DND-41 (cell line): ENCODE results near the gene ZMYM1.
"Not testable (repeated sequence)": the region's sequence is repeated elsewhere in the genome, so short reads cannot be mapped to it uniquely, and the experiment has no call there.

Source experiments
- ATAC-seq: fragments of 200-7000 bp; cut with Tn5 transposase; 3 replicates; pipeline ENCODE4 v1.9.1; 2021; ENCODE audit warnings: low read depth; ENCODE audit not compliant: insufficient read depth
- DNase-seq: peaks from one replicate; pipeline ENCODE4 v3.0.0-alpha.2; 2020
- H2AFZ ChIP-seq: 2 replicates; pipeline ENCODE4 v1.6.0; 2012; ENCODE audit warnings: low read depth, low read length
- H3K27ac ChIP-seq: 2 replicates; pipeline ENCODE4 v1.5.1; 2012; ENCODE audit warnings: low read length, inconsistent platforms
- H3K27me3 ChIP-seq: fragments of 200-600 bp; sonication (generic); 2 replicates; pipeline ENCODE4 v1.6.0; 2012; ENCODE audit warnings: low read length, mild to moderate bottlenecking, inconsistent platforms; ENCODE audit not compliant: insufficient read depth, poor library complexity
- H3K36me3 ChIP-seq: 2 replicates; pipeline ENCODE4 v1.5.1; 2012; ENCODE audit warnings: low read length, inconsistent platforms; ENCODE audit not compliant: insufficient read depth
- H3K4me1 ChIP-seq: 2 replicates; pipeline ENCODE4 v1.5.1; 2012; ENCODE audit warnings: mild to moderate bottlenecking, low read length; ENCODE audit not compliant: insufficient read depth
- H3K4me2 ChIP-seq: 2 replicates; pipeline ENCODE4 v1.6.0; 2012; ENCODE audit warnings: mild to moderate bottlenecking, moderate library complexity, low read length, inconsistent platforms; ENCODE audit not compliant: insufficient read depth
- H3K4me3 ChIP-seq, 2 experiments: fragments of 200-600 bp in 1 of 2; shearing (Covaris generic) in 1 of 2; 2 replicates each; pipeline ENCODE4 v1.5.1; 2012 to 2016; ENCODE audit warnings: inconsistent platforms in 2 of 2, low read length in 2 of 2, mild to moderate bottlenecking in 2 of 2, low read depth in 1 of 2, moderate library complexity in 1 of 2
- H3K79me2 ChIP-seq: 2 replicates; pipeline ENCODE4 v1.6.0; 2012; ENCODE audit warnings: low read length, inconsistent platforms; ENCODE audit not compliant: insufficient read depth
- H3K9ac ChIP-seq: 2 replicates; pipeline ENCODE4 v1.6.0; 2012; ENCODE audit warnings: low read depth, mild to moderate bottlenecking, inconsistent platforms, low read length, moderate library complexity
- H3K9me3 ChIP-seq: 2 replicates; pipeline ENCODE4 v1.5.1; 2012; ENCODE audit warnings: low read length, moderate library complexity, mild to moderate bottlenecking, inconsistent platforms; ENCODE audit not compliant: insufficient read depth, severe bottlenecking
- H4K20me1 ChIP-seq: 2 replicates; pipeline ENCODE4 v1.6.0; 2012; ENCODE audit warnings: low read length; ENCODE audit not compliant: insufficient read depth
- CTCF ChIP-seq: IDR thresholded peaks from 2 replicates; pipeline ENCODE4 v1.5.1; 2012; ENCODE audit warnings: borderline replicate concordance, low read length, moderate library complexity, mild to moderate bottlenecking; ENCODE audit not compliant: poor library complexity, severe bottlenecking; ENCODE audit errors: extremely low read depth
- EZH2 ChIP-seq: IDR thresholded peaks from 3 replicates; pipeline ENCODE4 v1.6.1; 2012; ENCODE audit warnings: borderline replicate concordance, low read depth, mild to moderate bottlenecking, moderate library complexity, low read length, inconsistent platforms; ENCODE audit not compliant: severe bottlenecking

ZMYM1 gene

DNA sequence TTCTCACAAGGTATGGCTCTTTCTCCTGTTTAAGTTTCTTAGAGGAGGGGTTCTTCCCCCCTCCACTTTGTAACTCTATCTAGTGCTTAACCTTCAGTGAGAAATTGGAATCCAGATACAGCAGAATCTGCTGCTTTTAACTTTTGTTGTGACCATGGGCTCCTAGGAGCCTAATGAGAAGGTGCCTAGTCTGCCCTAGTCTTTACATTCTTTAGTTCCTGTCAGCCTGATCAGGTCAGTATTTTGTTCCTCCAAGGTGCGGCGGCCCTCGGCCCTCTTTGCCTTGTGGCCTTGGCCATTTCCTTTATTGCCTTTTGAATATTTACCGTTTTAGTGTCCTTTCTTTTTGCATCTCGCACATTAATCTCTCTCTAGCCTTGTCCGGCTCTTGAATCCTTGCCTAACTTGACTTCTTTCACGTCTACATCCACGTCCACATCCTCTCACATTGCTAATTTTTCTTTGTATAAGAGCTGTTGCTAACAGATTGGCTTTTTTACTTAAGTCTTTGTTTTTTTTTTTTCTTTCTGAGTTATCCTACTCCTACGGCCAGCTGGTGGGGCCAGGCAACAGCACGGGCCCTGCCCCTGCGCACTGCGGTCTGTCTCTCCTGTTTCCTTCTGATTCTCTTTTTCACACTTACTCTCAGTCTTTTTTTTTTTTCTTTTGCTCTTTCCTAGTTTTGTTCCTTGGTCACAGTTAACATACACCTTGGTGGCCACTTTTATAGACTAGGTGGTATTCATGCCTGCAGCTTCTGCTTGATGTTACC lies 64.7 kb downstream of the ZMYM1 start:
- ATAC-seq: no peak
- no peak overlapping the region for H2AFZ ChIP-seq
- no peaks in the 10 kb centered on the region for H3K9me3 ChIP-seq

GRCh38 chr1:35145892-35146549 lies 66.8 kb downstream of the ZMYM1 start:
- not testable (repeated sequence) for H4K20me1 ChIP-seq, H2AFZ ChIP-seq, H3K27ac ChIP-seq, H3K9ac ChIP-seq, H3K4me3 ChIP-seq, ATAC-seq, H3K4me2 ChIP-seq, H3K79me2 ChIP-seq, H3K36me3 ChIP-seq, H3K27me3 ChIP-seq, H3K9me3 ChIP-seq, DNase-seq, H3K4me1 ChIP-seq

More for the DNA sequence above, 64.7 kb downstream of the ZMYM1 start:
- Histone ChIP-seq H3K79me2 (no peaks in the 10 kb centered on the region), H3K4me2 (no peak overlapping the region), H3K27me3 (no peaks in the 10 kb centered on the region), H3K4me1 (no peaks in the 10 kb centered on the region), H3K9ac (no peak overlapping the region), H3K4me3 (no peak overlapping the region), H4K20me1 (no peaks in the 10 kb centered on the region), H3K36me3 (no peaks in the 10 kb centered on the region), H3K27ac (no peak overlapping the region)
- no peak for DNase-seq
- TF ChIP-seq CTCF (no peak), EZH2 (no peak)

DNA sequence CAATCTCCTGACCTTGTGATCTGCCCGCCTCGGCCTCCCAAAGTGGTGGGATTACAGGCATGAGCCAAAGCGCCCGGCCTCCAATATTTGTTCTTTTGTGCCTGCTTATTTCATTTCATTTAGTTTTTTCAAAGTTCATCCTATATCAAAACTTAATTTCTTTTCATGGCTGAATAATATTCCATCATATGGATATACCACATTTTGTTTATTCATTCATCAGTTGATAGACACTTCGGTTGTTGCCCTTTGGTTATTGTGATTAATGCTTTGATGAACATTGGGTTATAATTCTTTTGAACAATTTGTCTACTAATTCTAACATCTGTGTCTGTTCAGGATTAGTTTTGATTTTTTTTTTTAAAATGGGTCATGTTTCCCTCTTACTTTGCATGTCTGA lies 72.0 kb downstream of the ZMYM1 start:
- no peak for DNase-seq
- no peaks in the 10 kb centered on the region for H3K36me3 ChIP-seq
- H3K9ac ChIP-seq: no peak overlapping the region
- TF ChIP-seq CTCF (no peak), EZH2 (no peak)
- no peaks in the 10 kb centered on the region for H3K4me1 ChIP-seq
- H4K20me1 ChIP-seq: no peaks in the 10 kb centered on the region
- no peaks in the 10 kb centered on the region for H3K79me2 ChIP-seq
- no peak for ATAC-seq
- no peaks in the 10 kb centered on the region for H3K27me3 ChIP-seq
- H3K9me3 ChIP-seq: no peaks in the 10 kb centered on the region
- H3K4me3 ChIP-seq: no peak overlapping the region
- no peak overlapping the region for H3K4me2 ChIP-seq
- no peak overlapping the region for H2AFZ ChIP-seq
- H3K27ac ChIP-seq: no peak overlapping the region

GRCh38 chr1:35164893-35165292 lies 85.7 kb downstream of the ZMYM1 start:
- H3K27ac ChIP-seq: no peak overlapping the region
- no peak overlapping the region for H2AFZ ChIP-seq
- H3K9me3 ChIP-seq: peaks cover 12% of the 10 kb centered on the region
- ATAC-seq (no peak), DNase-seq (no peak)
- no peak overlapping the region for H3K4me3 ChIP-seq
- no peak overlapping the region for H3K4me2 ChIP-seq
- no peak overlapping the region for H3K9ac ChIP-seq
- TF ChIP-seq CTCF (no peak), EZH2 (no peak)
- H4K20me1 ChIP-seq: no peaks in the 10 kb centered on the region
- H3K79me2 ChIP-seq: no peaks in the 10 kb centered on the region
- H3K36me3 ChIP-seq: no peaks in the 10 kb centered on the region
- no peaks in the 10 kb centered on the region for H3K27me3 ChIP-seq
- 0 out of 2 replicates have a peak, but pooled peaks cover 4% of the 10 kb centered on the region for H3K4me1 ChIP-seq
